HS-5 (cell line): ENCODE results near the gene BBOF1.
A peak's percentile ranks its signal among the peaks of the same experiment; 100 is the strongest.
"Not testable (repeated sequence)": the region's sequence is repeated elsewhere in the genome, so short reads cannot be mapped to it uniquely, and the experiment has no call there.

ENCODE experiments used
- DNase-seq: peaks from one replicate; pipeline ENCODE4 v3.0.0-alpha.2; 2012; ENCODE audit warnings: low read depth

BBOF1 gene, protein sequence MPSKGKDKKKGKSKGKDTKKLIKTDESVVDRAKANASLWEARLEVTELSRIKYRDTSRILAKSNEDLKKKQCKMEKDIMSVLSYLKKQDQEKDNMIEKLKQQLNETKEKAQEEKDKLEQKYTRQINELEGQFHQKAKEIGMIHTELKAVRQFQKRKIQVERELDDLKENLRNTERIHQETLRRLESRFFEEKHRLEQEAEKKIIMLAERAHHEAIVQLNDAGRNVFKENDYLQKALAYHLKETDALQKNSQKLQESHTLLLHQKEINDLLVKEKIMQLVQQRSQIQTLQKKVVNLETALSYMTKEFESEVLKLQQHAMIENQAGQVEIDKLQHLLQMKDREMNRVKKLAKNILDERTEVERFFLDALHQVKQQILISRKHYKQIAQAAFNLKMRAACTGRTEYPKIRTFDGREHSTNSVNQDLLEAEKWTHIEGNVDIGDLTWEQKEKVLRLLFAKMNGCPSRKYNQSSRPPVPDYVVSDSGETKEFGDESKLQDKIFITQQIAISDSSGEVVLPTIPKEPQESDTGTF

DNA sequence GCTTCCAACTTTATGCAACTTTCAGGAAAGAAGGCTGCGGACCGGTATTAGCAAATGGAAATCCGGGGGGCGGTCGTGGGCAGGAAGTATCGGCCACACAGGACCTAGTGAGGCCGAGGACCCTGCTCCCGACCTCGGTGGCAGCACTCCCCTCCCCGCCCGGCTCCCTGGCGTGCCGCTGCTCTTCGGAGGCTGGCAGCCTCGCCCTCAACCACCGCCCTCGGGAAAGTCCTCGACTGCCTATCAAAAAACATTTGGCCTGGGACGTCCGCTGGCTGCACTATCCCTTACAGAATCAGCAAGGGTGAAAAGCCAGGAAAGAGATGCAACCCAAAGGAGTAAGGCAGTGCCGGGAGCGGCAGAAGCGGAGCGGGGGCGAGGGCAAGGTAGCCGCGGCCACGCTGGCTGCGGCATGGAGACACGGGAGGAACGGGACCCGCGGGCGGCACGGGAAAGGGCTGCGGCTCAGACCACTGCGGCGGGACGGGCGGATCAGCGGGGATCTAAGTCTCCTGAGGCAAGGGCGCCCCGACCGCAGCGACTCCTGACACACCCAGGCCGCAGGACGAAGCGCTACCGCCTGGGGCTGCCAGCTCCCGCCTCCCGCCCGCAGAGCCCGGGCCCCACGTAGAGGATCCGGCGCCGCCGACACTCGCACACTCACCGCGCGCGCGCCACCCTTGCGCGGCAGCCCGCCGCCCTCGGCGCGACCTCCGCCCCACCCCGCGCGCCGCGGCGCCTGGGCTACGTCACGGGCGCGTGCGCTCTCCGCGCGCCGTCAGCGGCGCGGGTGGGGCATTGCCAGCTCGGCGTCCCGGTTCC lies at the start of gene BBOF1, which contains the start of gene ENTPD5:
TSS of gene BBOF1 (plus strand) at position 764 of the 822 bp plus-strand sequence. CDS start 130 bp downstream, outside the sequence.
TSS of gene ENTPD5 (minus strand) at position 703 of the 822 bp plus-strand sequence. CDS start 31,186 bp downstream, outside the sequence.
- peak; percentile 38 for DNase-seq

DNA sequence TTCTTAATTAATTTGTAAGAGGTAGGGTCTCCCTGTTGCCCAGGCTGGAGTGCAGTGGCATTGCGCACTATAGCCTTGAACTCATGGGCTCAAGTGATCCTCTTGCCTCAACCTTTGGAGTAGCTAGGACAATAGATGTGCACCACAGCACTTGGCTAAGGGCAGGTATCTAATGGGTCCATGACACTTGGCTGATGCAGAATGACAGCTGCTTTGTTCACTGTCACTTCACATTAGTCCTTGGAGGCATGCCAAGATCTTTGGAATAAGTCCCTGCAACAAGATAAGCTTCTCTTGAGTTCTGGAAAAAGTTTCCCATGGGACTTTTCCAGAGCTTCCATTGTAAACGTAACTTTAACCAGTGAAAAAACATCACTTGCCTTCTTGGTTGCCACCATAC lies 45.7 kb upstream of the BBOF1 start:
- DNase-seq, result no peak

DNA sequence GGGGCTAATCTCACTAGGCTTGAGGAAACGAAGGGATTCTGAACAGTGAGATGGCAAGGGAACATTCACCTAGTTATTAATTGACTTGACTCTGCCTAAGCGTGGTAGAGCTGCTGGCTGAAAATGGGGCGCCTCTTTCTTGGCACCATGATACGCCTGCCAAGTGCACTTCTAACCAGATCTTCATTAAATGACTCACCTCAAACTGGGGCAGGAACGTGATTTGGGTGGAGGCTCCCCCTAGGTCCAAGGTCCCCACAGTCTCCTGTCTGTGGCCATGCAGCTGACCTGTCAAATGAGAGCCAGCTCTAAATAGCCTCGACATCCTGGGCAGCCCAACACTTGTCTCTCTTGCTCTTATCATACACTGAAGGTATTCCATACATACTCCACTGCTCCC lies 43.0 kb upstream of the BBOF1 start:
- no peak for DNase-seq

DNA sequence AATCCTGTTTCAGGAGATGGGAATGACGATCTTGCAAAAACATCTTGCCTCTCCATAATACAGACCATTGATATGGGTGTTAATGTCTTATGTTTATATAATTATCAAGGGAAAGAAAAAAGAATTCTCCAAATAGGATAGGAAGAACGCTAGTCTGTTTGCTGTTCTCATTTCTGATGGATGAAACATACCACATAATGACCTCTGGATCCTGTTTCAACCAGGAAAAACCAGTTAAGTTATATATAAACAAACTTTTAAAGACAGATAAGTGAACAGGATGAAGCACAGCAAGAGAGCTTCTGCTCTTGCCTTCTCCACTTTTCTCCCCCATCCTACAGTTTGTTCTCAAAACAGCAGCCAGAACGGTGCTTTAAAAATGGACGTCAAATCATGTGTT lies 41.3 kb upstream of the BBOF1 start:
- no peak for DNase-seq

DNA sequence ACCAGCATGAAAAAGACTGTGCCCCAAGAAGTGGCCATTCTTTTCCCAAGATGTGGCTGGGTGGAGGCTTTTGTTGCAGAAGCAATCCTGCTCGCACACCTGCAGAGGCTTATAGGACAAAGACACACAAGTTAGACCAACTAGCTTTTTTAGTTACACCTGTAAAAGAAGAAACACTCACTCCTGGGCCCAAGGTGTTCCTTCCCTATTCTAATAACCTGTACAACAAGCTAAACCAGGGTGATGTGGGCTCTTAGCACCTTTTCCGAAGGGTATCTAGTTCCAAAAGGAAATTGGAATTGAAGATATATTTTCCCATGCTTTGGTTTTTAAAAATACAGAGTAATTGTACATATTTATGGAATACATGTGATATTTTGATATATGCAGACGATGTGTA lies 31.1 kb upstream of the BBOF1 start:
- no peak for DNase-seq

DNA sequence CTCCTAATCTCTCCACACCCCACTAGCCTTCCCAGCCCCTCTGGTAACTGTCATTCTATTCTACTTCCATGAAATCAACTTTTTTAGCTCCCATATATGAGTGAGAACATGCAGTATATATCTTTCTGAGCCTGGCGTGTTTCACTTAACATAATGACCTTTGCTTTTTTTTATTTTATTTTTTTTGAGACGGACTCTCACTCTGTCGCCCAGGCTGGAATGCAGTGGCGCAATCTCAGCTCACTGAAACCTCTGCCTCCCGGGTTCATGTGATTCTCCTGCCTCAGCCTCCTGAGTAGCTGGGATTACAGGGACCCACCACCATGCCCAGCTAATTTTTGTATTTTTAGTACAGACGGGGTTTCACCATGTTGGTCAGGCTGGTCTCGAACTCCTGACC lies 30.5 kb upstream of the BBOF1 start:
- not testable (repeated sequence) for DNase-seq

DNA sequence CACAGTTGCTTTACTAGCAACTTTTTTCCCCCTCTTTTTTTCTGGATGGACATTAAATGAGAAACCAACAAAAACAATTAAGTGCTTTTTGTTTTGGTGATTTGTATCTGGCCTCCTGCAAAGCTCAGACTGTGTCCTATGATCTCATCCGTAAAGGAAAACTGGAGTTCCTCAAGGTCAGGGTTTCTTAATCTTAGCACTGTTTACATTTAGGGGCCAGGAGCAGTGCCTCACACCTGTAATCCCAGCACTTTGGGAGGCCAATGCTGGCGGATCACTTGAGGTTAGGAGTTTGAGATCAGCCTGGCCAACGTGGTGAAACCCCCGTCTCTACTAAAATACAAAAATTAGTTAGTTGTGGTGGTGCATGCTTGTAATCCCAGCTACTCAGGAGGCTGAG lies 28.1 kb upstream of the BBOF1 start:
- no peak for DNase-seq

DNA sequence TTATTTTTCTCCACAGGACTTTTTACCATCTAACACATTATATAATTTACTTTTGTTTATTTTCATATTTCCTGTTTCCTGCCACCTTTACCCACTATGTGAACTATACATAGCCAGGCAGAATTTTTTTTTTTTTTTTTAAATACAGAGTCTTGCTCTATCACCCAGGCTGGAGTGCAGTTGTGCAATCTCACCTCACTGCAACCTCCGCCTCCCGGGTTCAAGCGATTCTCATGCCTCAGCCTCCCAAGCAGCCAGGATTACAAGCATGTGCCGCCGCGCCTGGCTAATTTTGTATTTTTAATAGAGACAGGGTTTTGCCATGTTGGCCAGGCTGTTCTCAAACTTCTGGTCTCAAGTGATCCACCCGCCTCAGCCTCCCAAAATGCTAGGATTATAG lies 24.2 kb upstream of the BBOF1 start:
- not testable (repeated sequence) for DNase-seq

DNA sequence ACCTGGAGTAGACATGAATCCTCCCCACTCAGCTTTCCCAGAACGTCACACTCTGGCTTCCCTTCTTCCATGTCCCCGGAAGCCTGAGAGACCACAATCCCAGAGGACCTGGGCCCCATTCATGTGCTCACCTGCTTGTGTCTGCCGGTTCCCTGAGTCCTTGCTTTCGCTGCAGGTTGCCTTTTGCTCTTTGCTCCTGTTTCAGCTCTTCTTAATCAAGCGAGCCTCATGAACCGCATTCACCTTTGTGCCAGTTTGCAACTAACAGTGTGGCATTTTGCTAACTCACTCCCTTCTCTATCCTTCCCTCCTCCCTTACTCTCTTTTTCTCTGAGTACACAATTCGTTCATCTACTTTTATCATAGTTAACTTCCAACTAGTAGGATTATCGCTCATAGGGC lies 23.2 kb upstream of the BBOF1 start:
- DNase-seq, result no peak

DNA sequence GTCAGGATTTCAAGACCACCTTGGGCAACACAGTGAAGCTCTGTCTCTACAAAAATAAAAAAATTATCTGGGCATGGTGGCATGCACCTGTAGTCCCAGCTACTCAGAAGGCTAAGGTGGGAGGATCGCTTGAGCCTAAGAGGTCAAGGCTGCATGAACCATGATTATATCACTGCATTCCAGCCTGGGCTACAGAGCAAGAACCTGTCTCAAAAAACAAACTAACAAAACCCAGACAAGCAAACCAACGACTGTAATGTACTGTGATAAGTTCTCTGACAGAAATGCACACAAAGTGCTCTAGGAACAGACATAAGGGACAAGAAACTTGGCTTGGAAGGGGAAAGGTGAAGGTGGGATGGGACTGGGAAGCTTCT lies 22.4 kb upstream of the BBOF1 start:
- DNase-seq, result no peak

DNA sequence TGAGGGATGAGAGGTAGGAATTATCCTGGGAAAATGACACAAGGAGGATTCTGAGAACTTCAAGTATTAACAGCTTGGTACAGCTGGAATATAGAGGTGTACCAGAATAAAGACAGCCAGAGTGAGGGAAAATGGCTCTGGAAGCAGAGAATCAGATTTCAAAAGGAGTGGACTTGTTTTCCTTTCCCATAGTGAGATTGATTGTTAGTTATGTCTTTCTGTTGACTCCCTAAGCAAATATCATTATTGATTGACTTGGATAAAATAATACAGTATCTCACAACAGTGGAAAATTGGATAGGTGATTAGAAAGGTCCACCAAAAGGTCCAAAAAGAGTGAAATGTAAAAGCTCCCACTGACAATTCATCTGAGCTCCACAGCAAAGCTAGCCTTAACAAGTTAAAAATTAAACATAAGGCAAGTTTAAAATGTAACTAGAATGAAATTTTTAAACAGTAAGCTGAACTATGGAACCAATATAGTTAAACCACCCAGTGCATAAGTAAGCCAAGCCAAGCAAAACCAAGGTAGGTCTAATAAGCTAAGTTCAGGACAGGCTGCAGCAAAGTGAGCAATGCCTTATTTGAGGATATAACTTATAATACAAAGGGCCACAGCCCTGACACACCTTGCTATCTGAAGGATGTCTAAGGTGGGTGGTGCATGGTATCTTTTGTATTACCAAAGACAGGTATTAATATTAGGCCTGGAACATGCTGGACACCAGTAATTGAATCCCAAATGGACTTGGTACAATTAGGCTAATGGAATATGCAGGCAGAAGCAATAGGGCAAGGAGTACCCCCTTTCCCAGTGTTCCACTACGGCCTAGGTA lies 21.8 kb upstream of the BBOF1 start:
- DNase-seq, result no peak

DNA sequence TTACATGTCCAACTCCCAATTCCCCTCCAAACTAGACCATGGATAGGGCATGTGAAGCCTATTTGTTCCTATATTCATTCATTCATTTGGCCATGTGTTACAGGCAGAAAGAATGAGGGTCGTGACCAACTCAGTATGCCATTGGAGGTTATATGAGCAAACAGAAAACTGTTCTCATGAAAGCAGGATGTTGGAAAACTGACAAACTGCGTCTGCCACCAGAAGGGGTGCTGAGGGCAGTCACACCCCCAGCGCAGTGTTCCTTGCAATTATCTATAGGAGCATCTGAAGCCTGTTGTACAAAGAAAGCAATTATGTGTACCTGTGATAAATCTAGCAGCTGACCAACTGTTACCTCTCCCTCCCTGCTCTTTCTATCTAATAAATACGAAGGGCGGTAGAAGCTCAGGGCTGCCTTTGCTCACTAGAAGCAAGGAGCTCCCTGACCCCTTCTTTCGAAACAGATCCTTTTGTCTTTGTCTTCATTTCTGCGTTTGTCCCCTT lies 21.2 kb upstream of the BBOF1 start:
- no peak for DNase-seq

DNA sequence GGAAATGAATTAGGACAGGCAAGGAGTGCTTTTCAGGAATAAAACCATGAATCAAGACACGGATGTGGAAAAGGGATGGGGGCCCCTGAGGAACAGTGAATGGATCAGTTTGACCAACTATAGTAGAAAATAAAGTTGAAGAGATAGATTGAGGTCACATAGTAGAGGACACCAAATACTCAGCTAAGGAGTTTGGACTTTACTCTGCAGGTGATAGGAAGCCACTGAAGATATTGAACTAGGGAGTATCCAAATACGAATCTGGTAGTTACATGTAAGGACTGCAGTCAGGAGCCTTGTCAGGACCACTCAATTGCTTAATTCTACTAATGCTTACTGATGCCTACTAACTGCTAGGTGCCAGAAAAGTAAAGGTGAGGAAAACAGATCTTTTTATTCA lies 20.4 kb upstream of the BBOF1 start:
- no peak for DNase-seq

DNA sequence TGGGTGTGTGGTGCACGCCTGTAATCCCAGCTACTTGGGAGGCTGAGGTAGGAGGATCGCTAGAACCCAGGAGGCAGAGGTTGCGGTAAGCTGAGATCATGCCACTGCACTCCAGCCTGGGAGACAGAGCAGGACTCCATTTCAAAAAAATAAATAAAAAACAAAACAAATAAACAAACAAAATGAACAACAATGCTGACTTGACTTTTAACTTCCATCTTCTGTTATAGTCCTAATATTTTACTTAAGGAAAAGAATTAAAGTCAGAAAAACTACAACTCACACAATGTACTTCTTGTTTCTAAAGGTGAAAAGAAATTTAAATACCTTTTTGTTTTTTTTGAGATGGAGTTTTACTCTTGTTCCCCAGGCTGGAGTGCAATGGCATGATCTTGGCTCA lies 13.5 kb upstream of the BBOF1 start:
- not testable (repeated sequence) for DNase-seq

DNA sequence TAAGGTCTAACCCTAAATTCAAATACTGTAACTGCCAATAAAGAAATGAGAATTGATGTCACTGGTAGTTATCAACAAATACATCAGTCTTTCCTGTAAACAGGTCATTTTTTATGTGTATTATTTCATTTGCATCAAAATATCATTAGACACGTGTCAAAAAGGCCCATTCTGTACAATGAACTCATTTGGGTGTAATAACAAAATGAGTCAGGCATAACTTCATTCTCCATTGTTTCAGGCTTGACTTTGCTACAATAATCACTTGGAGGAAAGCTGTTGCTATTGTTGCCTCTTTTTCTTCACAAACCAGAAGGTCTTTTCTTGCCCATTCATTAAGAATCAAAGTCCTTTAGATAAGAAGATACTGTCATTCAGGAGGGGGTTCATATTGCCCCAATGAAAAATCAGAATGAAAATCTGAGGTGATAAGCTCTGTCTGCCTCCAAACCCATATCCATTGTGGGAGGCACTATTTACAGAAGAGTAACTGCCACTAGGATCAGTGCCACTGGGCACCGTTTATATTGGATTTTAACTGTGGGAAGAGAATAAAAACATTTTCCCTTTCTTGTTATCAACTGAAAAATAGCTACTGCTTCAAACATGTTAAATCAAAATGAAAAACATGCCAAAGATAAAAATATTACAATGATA lies 10.2 kb upstream of the BBOF1 start:
- DNase-seq, result no peak

DNA sequence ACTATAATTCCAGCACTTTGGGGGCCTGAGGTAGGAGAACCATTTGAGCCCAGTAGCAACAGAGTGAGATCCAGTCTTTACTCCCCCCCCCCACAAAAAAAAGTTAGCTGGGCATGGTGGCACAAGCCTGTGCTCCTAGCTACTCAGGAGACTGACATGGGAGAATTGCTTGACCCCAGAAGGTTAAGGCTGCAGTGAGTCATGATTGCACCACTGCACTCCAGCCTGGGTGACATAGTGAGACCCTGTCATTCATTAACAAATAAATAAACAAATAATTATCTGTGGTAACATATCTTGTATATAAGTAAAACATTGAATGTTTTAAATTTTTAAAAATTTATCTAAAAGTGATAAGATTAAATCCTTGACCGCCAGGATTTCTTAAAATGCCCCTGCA lies 4.8 kb upstream of the BBOF1 start:
- no peak for DNase-seq

DNA sequence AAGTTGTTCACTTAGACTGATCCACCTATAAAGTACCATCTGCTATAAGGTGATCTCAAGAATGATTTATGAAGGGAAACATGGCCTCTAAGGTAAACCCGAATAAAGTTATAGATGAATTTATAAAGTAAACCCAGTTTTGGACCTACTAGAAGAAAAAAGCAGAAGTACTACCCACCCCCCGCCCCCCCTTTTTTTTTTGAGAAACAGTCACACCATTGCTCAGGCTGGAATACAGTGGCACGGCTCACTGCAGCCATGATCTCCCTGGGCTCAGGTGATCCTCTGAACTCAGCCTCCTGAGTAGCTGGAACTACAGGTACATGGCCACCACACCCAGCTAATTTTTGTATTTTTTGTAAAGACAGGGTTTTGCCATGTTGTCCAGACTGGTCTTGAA lies 4.0 kb upstream of the BBOF1 start:
- no peak for DNase-seq

DNA sequence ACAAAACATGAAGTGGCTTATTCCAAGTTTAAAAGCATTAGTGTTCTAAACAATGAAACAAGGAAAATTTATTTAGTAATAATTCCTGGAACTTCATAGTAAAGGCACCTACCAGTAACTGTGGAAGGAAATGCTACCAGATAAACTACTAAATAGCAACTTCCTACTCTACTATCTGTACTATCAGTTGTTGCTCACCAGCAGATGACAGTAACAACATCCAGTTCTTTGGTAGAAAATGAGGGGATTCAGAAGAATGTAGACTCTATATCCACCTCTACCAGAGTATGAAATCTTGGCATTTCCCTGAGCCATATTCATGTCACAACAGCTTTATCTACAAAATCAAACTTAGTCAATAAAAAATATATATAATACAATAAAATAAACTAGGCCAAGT lies 3.2 kb upstream of the BBOF1 start:
- no peak for DNase-seq

DNA sequence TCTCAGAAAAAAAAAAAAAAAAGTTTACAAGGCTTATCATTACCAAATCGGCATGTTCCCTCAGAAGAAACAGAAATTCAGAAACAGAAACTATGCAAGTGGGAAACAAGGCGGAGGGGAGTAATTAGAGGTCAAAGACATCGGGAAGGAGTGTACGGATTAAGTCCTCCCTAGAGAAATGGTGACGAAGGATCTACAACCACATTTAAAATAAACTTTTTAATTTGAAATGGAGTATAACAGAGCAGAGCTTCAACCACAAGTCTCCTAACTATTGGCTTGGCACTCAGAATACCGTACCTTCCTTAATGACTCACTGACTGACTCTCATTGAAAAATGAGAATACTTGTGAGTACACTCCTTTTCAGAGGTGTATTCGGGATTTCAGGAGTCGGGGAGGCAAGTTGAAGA lies 969 bp upstream of the BBOF1 start:
- peak; percentile 30 for DNase-seq

DNA sequence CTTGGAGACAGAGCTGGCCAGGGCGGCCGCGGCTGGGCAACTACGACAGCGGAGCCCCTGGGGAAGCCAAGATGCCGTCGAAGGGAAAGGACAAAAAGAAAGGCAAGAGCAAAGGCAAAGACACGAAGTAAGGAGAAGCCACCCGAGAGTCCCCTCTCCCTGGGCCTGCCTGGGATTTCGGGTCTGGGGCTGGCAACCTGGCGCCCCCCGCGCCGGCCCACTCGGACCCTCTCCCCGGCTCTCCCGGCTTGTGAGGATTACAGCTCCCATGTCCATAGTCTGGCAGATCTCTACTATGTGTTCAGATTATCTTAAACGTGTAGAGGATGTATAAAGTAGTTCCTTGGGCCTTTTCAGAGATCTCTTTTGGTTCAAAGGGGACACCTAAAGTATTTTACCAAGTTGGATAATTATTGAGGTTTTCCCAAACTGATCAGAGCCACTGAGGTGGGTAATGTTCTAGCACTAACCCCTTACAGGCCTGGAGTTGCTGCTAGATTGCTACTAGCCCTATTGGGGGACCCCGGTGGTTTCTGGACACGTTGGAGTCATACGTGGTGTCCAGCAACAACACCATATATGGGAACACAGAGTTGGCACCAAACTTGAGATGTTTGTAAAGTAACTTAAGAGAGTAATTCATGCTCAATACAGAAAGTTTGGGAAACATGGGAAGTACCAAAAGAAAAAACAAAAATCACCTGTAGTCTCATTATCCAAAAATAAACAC lies 424 bp downstream of the BBOF1 start:
- DNase-seq, result no peak

DNA sequence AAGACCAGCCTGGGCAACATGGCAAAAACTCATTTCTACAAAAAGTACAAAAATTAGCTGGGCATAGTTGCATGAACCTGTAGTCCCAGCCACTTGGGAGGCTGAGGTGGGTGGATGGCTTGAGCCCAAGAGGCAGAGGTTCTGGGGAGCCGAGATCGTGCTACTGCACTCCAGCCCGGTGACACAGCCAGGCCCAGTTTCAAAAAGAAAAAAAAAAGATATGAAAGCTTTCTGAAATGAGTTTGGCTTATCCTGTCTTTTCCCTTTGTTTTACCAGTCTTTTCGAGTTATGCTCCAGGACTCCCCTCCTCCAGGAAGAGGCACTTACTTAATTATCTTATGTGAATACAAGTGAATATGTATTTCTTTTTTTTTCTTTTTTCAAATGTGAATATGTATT lies 3.2 kb downstream of the BBOF1 start:
- DNase-seq, result no peak
